Measurements from ENCODE around the gene PTCH2. TPM values are rescaled to one million over a fixed set of nuclear protein-coding genes. Genes with fewer than 3 reads are reported as not detected.

The PTCH2 gene, protein sequence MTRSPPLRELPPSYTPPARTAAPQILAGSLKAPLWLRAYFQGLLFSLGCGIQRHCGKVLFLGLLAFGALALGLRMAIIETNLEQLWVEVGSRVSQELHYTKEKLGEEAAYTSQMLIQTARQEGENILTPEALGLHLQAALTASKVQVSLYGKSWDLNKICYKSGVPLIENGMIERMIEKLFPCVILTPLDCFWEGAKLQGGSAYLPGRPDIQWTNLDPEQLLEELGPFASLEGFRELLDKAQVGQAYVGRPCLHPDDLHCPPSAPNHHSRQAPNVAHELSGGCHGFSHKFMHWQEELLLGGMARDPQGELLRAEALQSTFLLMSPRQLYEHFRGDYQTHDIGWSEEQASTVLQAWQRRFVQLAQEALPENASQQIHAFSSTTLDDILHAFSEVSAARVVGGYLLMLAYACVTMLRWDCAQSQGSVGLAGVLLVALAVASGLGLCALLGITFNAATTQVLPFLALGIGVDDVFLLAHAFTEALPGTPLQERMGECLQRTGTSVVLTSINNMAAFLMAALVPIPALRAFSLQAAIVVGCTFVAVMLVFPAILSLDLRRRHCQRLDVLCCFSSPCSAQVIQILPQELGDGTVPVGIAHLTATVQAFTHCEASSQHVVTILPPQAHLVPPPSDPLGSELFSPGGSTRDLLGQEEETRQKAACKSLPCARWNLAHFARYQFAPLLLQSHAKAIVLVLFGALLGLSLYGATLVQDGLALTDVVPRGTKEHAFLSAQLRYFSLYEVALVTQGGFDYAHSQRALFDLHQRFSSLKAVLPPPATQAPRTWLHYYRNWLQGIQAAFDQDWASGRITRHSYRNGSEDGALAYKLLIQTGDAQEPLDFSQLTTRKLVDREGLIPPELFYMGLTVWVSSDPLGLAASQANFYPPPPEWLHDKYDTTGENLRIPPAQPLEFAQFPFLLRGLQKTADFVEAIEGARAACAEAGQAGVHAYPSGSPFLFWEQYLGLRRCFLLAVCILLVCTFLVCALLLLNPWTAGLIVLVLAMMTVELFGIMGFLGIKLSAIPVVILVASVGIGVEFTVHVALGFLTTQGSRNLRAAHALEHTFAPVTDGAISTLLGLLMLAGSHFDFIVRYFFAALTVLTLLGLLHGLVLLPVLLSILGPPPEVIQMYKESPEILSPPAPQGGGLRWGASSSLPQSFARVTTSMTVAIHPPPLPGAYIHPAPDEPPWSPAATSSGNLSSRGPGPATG
- 20.3 TPM for total RNA-seq (ENCODE audit: unreplicated experiment)
- long read RNA-seq, full-length matches to known transcripts = 1 of 11 reads
- long read RNA-seq, partial matches to known transcripts = 0 of 11 reads
- long read RNA-seq, other reads (novel, unspliced or antisense) = 10 of 11 reads

DNA sequence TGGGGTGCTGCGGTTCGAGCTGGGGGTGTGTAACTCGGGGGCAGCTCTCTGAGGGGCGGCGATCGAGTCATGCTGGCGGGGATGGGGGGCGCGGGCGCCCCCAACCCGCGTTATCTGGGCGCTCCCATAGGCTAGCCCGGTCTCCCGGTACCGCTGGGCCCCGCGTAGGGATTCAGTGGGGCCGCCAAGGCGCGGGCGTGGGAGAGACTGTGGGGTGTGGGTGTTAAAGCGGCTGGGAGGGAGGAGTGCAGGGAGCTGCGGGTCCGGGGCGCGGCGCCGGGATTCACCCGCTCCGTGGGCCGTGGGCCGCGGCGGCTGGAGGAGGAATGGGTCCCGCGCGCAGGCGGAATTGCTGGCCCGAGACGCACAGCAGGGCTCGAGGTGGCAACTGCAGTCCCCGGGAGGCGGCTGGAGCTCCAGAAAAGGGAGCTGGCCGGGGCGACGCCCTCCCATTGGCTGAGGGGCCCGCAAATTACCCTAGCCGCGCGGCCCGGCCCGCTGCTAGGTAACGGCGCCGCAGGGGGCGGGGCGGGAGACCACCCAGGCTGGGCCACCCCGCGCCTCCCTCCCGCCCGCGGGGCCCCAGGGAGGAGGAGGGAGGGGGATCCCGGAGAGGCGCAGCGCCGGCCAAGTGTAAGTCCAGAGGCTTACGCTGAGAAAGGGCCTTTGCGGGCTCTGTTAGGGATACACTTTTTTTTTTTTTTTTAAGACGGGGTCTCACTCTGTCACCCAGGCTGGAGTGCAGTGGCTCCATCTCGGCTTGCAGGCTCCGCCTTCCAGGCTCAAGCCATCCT is at the start of gene PTCH2:
TSS of gene PTCH2 (minus strand) at position 392 of the 794 bp plus-strand sequence. CDS start at position 71, 321 bp downstream.
- Mint-ChIP-seq H3K27ac (ENCODE audit: unreplicated experiment) (peak within 1 kb of the TSS; percentile 62), H3K27me3 (ENCODE audit: unreplicated experiment) (peaks cover 2% of the 10 kb centered on the region), H3K4me3 (ENCODE audit: unreplicated experiment) (peak within 1 kb of the TSS; percentile 93), H3K4me1 (ENCODE audit: low read depth, unreplicated experiment) (peaks cover 15% of the 10 kb centered on the region), H3K9me3 (ENCODE audit: unreplicated experiment) (peaks cover 6% of the 10 kb centered on the region), H3K36me3 (ENCODE audit: unreplicated experiment) (peaks cover 5% of the 10 kb centered on the region)
- TF ChIP-seq, protein P1, sequence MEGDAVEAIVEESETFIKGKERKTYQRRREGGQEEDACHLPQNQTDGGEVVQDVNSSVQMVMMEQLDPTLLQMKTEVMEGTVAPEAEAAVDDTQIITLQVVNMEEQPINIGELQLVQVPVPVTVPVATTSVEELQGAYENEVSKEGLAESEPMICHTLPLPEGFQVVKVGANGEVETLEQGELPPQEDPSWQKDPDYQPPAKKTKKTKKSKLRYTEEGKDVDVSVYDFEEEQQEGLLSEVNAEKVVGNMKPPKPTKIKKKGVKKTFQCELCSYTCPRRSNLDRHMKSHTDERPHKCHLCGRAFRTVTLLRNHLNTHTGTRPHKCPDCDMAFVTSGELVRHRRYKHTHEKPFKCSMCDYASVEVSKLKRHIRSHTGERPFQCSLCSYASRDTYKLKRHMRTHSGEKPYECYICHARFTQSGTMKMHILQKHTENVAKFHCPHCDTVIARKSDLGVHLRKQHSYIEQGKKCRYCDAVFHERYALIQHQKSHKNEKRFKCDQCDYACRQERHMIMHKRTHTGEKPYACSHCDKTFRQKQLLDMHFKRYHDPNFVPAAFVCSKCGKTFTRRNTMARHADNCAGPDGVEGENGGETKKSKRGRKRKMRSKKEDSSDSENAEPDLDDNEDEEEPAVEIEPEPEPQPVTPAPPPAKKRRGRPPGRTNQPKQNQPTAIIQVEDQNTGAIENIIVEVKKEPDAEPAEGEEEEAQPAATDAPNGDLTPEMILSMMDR (IDR thresholded peaks at IDR 0.05; ENCODE audit: partially characterized antibody, unreplicated experiment) = no peak
- peak; percentile 95 for DNase-seq

DNA sequence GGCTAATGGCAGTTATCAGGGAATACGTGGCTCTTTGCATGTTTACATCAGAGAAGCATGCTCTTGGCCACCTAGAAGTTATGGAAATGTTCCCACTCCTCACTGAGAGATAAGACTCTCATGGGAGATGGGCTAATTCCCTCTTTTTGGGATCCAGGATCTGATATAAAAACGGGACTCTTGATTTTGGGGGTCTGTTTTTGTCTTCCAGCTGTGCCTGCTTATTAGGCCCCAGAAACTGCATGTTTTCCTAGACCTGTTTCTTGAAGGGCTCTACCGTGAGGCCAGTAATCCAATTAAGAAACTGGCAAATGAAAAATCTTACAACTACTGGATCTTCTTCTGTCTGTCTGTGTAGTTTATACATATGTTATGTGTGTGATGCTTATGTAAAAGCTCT is 47.0 kb upstream of the PTCH2 start:
- Mint-ChIP-seq H3K9me3 (ENCODE audit: unreplicated experiment) (peaks cover 17% of the 10 kb centered on the region), H3K27ac (ENCODE audit: unreplicated experiment) (no peak overlapping the region), H3K27me3 (ENCODE audit: unreplicated experiment) (peaks cover 2% of the 10 kb centered on the region), H3K4me3 (ENCODE audit: unreplicated experiment) (no peak overlapping the region), H3K4me1 (ENCODE audit: low read depth, unreplicated experiment) (no peaks in the 10 kb centered on the region), H3K36me3 (ENCODE audit: unreplicated experiment) (peaks cover 62% of the 10 kb centered on the region)
- TF ChIP-seq, protein P1 (IDR thresholded peaks at IDR 0.05; ENCODE audit: partially characterized antibody, unreplicated experiment) = no peak
- peak; percentile 28 for DNase-seq

DNA sequence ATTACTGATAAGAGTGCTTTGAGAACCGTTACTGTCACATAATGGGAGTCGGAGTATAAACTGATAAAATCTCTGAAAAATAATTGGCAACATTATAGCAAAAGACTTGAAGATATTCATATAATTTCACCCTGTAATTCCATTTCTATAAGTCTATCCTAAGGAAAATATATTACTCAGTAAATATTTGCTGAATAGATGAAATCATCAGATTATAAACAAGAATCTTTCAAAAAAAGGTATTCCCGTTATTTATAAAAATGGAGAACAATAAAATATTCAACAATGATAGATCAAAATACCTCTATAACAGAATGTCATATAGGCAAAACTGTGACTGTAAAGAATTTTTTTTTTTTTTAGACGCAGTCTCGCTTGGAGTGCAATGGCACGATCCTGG is 42.4 kb upstream of the PTCH2 start:
- peaks cover 53% of the 10 kb centered on the region for H3K36me3 Mint-ChIP-seq (ENCODE audit: unreplicated experiment)
- H3K9me3 Mint-ChIP-seq (ENCODE audit: unreplicated experiment) = peaks cover 18% of the 10 kb centered on the region
- no peaks in the 10 kb centered on the region for H3K4me1 Mint-ChIP-seq (ENCODE audit: low read depth, unreplicated experiment)
- DNase-seq = no peak
- H3K4me3 Mint-ChIP-seq (ENCODE audit: unreplicated experiment) = no peak overlapping the region
- H3K27ac Mint-ChIP-seq (ENCODE audit: unreplicated experiment) = no peak overlapping the region
- peaks cover 2% of the 10 kb centered on the region for H3K27me3 Mint-ChIP-seq (ENCODE audit: unreplicated experiment)
- TF ChIP-seq, protein P1 (IDR thresholded peaks at IDR 0.05; ENCODE audit: partially characterized antibody, unreplicated experiment) = no peak

DNA sequence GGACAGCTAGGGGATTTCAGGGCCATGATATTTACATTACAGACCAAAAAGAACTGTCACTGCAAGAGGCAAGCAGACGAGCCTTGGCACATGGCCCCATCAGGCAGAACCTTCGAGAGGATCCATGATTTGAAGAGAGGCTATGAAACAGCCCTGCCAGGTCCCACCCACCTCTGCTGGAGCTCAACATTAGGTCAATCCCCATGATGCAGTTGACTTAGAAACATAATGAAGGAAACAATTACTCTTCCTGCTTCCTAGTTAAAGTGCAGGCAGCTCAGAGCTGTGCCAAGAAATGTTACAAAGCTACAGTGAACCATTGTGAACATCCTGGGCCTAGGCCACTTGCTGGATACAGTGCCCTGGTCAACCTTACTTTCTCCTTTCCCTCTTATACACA is 41.7 kb upstream of the PTCH2 start:
- Mint-ChIP-seq H3K9me3 (ENCODE audit: unreplicated experiment) (peaks cover 14% of the 10 kb centered on the region), H3K27ac (ENCODE audit: unreplicated experiment) (no peak overlapping the region)

More for the DNA sequence above, 41.7 kb upstream of the PTCH2 start:
- Mint-ChIP-seq H3K4me1 (ENCODE audit: low read depth, unreplicated experiment) (no peaks in the 10 kb centered on the region), H3K36me3 (ENCODE audit: unreplicated experiment) (peaks cover 47% of the 10 kb centered on the region), H3K4me3 (ENCODE audit: unreplicated experiment) (no peak overlapping the region), H3K27me3 (ENCODE audit: unreplicated experiment) (peaks cover 2% of the 10 kb centered on the region)
- DNase-seq = no peak
- TF ChIP-seq, protein P1 (IDR thresholded peaks at IDR 0.05; ENCODE audit: partially characterized antibody, unreplicated experiment) = no peak
